SK-N-MC (cell line): ENCODE results near the gene DNASE1L1.

ENCODE experiments used
- DNase-seq: peaks from one replicate; pipeline ENCODE4 v3.0.0-alpha.2; 2011; ENCODE audit warnings: low read depth, low spot score
- H3K27ac ChIP-seq: fragments of 200-600 bp; sonication (generic); 2 replicates; pipeline ENCODE4 v1.5.1; 2016; ENCODE audit warnings: mixed run types
- H3K36me3 ChIP-seq: fragments of 200-600 bp; sonication (generic); 2 replicates; pipeline ENCODE4 v1.6.1; 2017; ENCODE audit warnings: antibody characterized with exemption, low read length, mixed read lengths; ENCODE audit not compliant: insufficient read depth
- H3K4me3 ChIP-seq: fragments of 200-600 bp; sonication (generic); 2 replicates; pipeline ENCODE4 v1.5.1; 2016
- H3K9ac ChIP-seq: fragments of 200-600 bp; sonication (generic); 2 replicates; pipeline ENCODE4 v1.8.0; 2017; ENCODE audit warnings: mixed run types, mixed read lengths; ENCODE audit not compliant: insufficient read length
- H3K9me3 ChIP-seq: fragments of 200-600 bp; sonication (generic); 2 replicates; pipeline ENCODE4 v1.6.1; 2017; ENCODE audit warnings: low read depth, mild to moderate bottlenecking, antibody characterized with exemption, low read length, moderate library complexity, mixed read lengths
- EZH2 ChIP-seq: fragments of 200-600 bp; sonication (generic); IDR thresholded peaks from one replicate; pipeline ENCODE4 v1.6.1; 2017; ENCODE audit warnings: antibody characterized with exemption
- FOXP2 ChIP-seq: optimal IDR thresholded peaks from 2 replicates; pipeline ENCODE3; 2011; ENCODE audit warnings: mild to moderate bottlenecking, moderate library complexity; ENCODE audit not compliant: insufficient read depth; ENCODE audit errors: extremely low read length, control extremely low read depth
- POLR2AphosphoS5 ChIP-seq: IDR thresholded peaks from 2 replicates; pipeline ENCODE4 v1.6.1; 2012; ENCODE audit warnings: mild to moderate bottlenecking, low read depth, low read length, borderline replicate concordance

Gene DNASE1L1

GRCh38 chrX:154355776-154356140 lies 53.3 kb downstream of the DNASE1L1 start:
- H3K9ac ChIP-seq: no peak overlapping the region
- H3K4me3 ChIP-seq: no peak overlapping the region
- peaks cover 91% of the 10 kb centered on the region; the same call in 1 of the 2 replicates for H3K36me3 ChIP-seq
- H3K9me3 ChIP-seq: no peaks in the 10 kb centered on the region
- TF ChIP-seq FOXP2 (no peak), EZH2 (no peak), POLR2AphosphoS5 (no peak)
- DNase-seq: no peak
- no peak overlapping the region for H3K27ac ChIP-seq

- no peaks in the 10 kb centered on the region for H3K9me3 ChIP-seq
- no peak overlapping the region for H3K27ac ChIP-seq
- no peak overlapping the region for H3K9ac ChIP-seq
- H3K4me3 ChIP-seq: no peak overlapping the region
- no peak for DNase-seq
- TF ChIP-seq FOXP2: no peak
- no peak; the same call in 1 of the 2 replicates for TF ChIP-seq POLR2AphosphoS5
- TF ChIP-seq EZH2: no peak
- H3K36me3 ChIP-seq: peaks cover 91% of the 10 kb centered on the region; the same call in 1 of the 2 replicates
These were observed 53.8 kb downstream of the DNASE1L1 start for GRCh38 chrX:154355094-154355775.

- H3K9ac ChIP-seq: no peak overlapping the region
- H3K27ac ChIP-seq: no peak overlapping the region
- DNase-seq: no peak
- TF ChIP-seq EZH2 (no peak), POLR2AphosphoS5 (no peak), FOXP2 (no peak)
- peaks cover 91% of the 10 kb centered on the region; the same call in 1 of the 2 replicates for H3K36me3 ChIP-seq
- H3K9me3 ChIP-seq: no peaks in the 10 kb centered on the region
- H3K4me3 ChIP-seq: no peak overlapping the region
These were observed 54.5 kb downstream of the DNASE1L1 start for GRCh38 chrX:154354516-154354915.

- peaks cover 91% of the 10 kb centered on the region; the same call in 1 of the 2 replicates for H3K36me3 ChIP-seq
- no peak overlapping the region for H3K4me3 ChIP-seq
- no peak overlapping the region for H3K27ac ChIP-seq
- TF ChIP-seq EZH2 (no peak), FOXP2 (no peak), POLR2AphosphoS5 (no peak)
- DNase-seq: no peak
- H3K9me3 ChIP-seq: no peaks in the 10 kb centered on the region
- H3K9ac ChIP-seq: no peak overlapping the region
These were observed 55.0 kb downstream of the DNASE1L1 start for GRCh38 chrX:154354013-154354412.

- Histone ChIP-seq H3K9ac (no peak overlapping the region), H3K9me3 (no peaks in the 10 kb centered on the region), H3K27ac (no peak overlapping the region), H3K36me3 (peaks cover 87% of the 10 kb centered on the region; the same call in 1 of the 2 replicates), H3K4me3 (no peak overlapping the region)
- TF ChIP-seq POLR2AphosphoS5: no peak
- no peak for DNase-seq
These were observed 55.7 kb downstream of the DNASE1L1 start for GRCh38 chrX:154353172-154353843.

- Histone ChIP-seq H3K27ac (no peak overlapping the region), H3K9ac (no peak overlapping the region), H3K36me3 (peaks cover 78% of the 10 kb centered on the region; the same call in 1 of the 2 replicates), H3K9me3 (no peaks in the 10 kb centered on the region), H3K4me3 (no peak overlapping the region)
- DNase-seq: no peak
- TF ChIP-seq FOXP2 (no peak), EZH2 (no peak), POLR2AphosphoS5 (no peak)
These were observed 56.6 kb downstream of the DNASE1L1 start for GRCh38 chrX:154352466-154352865.

- no peaks in the 10 kb centered on the region for H3K9me3 ChIP-seq
- TF ChIP-seq POLR2AphosphoS5: no peak
- no peak for TF ChIP-seq FOXP2
- no peak for TF ChIP-seq EZH2
These were observed 57.0 kb downstream of the DNASE1L1 start for GRCh38 chrX:154352012-154352401.

More at GRCh38 chrX:154352012-154352401, 57.0 kb downstream of the DNASE1L1 start:
- Histone ChIP-seq H3K9ac (no peak overlapping the region), H3K4me3 (no peak overlapping the region), H3K27ac (no peak overlapping the region), H3K36me3 (peaks cover 74% of the 10 kb centered on the region; the same call in 1 of the 2 replicates)
- no peak for DNase-seq
